Fibroblast of pulmonary artery (primary cell): Measurements from ENCODE around the gene PCDH15.

Source experiments
- DNase-seq: peaks from one replicate; pipeline ENCODE4 v3.0.0-alpha.2; 2010; ENCODE audit warnings: low read depth
- H3K4me3 ChIP-seq: replicated peaks from 2 replicates; pipeline ENCODE4 v1.5.1; 2011; ENCODE audit warnings: low read depth, mild to moderate bottlenecking, control low read depth, low read length, moderate library complexity
- TF ChIP-seq, protein P1 (sequence below): IDR thresholded peaks from 2 replicates; pipeline ENCODE4 v1.5.1; 2011; ENCODE audit warnings: mild to moderate bottlenecking, control low read depth, low read length, inconsistent platforms; ENCODE audit errors: missing control alignments

PCDH15 gene

DNA sequence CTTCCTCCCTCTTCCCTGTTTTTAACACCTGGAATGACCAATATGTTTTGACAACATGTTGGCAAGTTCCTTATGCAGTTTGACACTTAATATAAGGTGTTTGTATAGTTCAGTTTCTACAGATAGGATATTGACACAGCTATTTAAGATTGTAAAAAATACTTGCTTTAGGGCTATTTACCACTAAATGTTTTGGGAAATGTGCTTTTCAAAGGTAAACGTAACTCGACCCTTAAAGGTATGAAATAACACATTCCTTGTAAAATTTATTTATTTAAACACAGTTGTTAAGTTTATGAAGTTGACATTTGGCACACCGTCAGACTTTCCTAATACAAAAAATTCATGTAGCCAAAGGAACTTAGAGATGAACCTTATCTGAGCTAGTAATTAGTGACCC is 817.6 kb downstream of the PCDH15 start:
- H3K4me3 ChIP-seq: no peak overlapping the region

DNA sequence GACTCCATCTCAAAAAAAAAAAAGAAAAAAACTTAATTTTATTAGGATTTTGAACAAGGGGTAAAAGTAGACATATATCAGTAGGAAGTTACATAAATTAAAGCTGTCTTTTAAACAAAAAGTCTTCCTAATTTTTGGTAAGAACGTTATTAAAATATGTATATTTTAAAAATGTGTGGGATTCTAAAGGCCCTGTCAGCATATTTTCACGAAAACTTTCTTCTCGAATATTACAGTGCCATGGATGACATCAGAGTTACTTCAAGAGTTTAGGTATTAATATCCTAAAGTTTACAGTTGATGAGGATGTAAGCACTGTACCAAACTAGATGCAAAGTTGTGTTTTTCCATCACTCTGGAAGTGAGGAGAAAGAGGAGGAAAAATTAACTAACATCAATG is 820.8 kb downstream of the PCDH15 start:
- no peak overlapping the region for H3K4me3 ChIP-seq
- TF ChIP-seq, protein P1, sequence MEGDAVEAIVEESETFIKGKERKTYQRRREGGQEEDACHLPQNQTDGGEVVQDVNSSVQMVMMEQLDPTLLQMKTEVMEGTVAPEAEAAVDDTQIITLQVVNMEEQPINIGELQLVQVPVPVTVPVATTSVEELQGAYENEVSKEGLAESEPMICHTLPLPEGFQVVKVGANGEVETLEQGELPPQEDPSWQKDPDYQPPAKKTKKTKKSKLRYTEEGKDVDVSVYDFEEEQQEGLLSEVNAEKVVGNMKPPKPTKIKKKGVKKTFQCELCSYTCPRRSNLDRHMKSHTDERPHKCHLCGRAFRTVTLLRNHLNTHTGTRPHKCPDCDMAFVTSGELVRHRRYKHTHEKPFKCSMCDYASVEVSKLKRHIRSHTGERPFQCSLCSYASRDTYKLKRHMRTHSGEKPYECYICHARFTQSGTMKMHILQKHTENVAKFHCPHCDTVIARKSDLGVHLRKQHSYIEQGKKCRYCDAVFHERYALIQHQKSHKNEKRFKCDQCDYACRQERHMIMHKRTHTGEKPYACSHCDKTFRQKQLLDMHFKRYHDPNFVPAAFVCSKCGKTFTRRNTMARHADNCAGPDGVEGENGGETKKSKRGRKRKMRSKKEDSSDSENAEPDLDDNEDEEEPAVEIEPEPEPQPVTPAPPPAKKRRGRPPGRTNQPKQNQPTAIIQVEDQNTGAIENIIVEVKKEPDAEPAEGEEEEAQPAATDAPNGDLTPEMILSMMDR: no peak
- no peak for DNase-seq

More for the DNA sequence above, 817.6 kb downstream of the PCDH15 start:
- TF ChIP-seq, protein P1: no peak
- no peak for DNase-seq

DNA sequence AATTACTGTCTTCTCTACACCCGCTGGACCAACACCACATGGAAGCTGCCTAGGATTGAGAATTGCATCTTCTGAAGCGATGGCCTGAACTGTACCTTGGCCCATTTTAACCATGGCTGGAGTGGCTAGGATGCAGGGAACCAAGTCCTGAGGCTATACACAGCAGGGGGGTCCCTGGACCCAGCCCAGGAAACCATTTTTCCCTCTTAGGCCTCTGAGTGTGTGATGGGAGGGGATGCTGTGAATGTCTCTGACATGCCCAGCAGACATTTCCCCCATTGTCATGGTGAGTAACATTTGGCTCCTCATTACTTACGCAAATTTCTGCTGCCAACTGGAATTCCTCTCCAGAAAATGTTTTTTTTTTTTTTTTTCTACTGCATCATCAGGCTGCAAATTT is 822.7 kb downstream of the PCDH15 start:
- no peak for DNase-seq
- no peak overlapping the region for H3K4me3 ChIP-seq
- TF ChIP-seq, protein P1: no peak

DNA sequence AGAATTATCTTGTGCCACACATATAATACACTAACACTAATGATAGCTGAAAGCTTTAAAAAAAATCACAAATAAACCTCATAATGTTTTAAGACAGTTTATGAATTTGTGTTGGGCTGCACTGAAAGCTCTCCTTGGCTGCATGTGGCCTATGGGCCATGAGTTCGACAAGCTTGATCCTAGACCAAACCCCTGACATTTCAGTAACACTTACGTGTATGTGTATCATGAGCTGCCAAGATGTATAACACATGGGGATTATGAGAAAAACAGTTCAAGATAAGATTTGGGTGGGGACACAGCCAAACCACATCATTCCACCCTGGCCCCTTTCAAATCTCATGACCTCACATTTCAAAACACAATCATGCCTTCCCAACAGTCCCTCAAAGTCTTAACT is 823.8 kb downstream of the PCDH15 start:
- TF ChIP-seq, protein P1: no peak
- no peak for DNase-seq

DNA sequence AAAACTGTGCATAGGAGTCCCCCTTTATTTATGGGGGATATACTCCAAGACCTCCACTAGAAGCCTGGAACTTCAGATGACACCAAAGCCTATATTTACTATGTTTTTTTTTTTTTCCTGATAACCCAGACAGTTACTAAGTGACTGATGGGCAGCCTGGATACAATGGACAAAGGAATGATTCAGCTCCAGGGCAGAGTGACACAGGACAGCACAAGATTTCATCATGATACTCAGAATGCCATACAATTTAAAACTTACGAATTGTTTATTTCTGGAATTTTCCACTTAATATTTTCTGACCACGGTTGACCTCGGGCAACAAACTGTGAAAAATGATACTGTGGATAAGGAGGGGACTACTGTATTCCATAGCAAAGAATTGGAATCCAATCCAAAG is 843.6 kb downstream of the PCDH15 start:
- no peak overlapping the region for H3K4me3 ChIP-seq
- DNase-seq: no peak
- TF ChIP-seq, protein P1: no peak

More for the DNA sequence above, 823.8 kb downstream of the PCDH15 start:
- H3K4me3 ChIP-seq: no peak overlapping the region

DNA sequence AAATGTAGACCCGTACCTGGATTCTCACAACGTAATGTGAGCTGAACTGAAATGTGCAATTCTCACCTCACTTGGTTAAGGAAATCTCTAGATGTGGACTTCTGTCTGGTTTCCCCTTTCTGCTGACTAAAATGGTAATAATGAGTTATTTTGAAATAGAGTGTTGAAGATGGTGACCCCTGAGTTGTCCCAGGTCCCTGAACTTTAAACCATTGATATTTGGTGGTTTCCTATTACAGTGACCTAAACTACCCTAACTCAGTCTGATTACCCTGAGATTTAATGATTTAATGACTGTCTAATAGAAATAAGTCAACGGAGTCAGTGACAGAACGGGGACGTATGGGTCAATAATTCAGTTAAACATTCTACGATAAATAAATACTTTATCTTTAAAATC is 845.9 kb downstream of the PCDH15 start:
- no peak overlapping the region for H3K4me3 ChIP-seq
- DNase-seq: no peak
- TF ChIP-seq, protein P1: no peak
